Lower lobe of right lung (tissue), 2 donors: Measurements from ENCODE around the gene ITGAE. TPM values are rescaled to one million over a fixed set of nuclear protein-coding genes. Genes with fewer than 3 reads are reported as not detected.
A peak's percentile ranks its signal among the peaks of the same experiment; 100 is the strongest.

ENCODE experiments used
- ATAC-seq, 2 donors: fragments of 200-7000 bp; cut with Tn5 transposase; one replicate each; pipeline ENCODE4 v1.9.1; 2020 to 2022; ENCODE audit warnings: mild to moderate bottlenecking in 2 of 2, moderate library complexity in 2 of 2
- DNase-seq: peaks from one replicate; pipeline ENCODE4 v3.0.0-alpha.2; 2020
- H3K27ac ChIP-seq: fragments of 200-600 bp; one replicate; pipeline ENCODE4 v1.8.0; 2022
- H3K27me3 ChIP-seq: fragments of 200-600 bp; one replicate; pipeline ENCODE4 v1.8.0; 2022; ENCODE audit warnings: low read depth
- H3K36me3 ChIP-seq: fragments of 200-600 bp; one replicate; pipeline ENCODE4 v1.8.0; 2022; ENCODE audit warnings: mild to moderate bottlenecking
- H3K4me1 ChIP-seq: fragments of 200-600 bp; one replicate; pipeline ENCODE4 v1.8.0; 2022
- H3K4me3 ChIP-seq: fragments of 200-600 bp; one replicate; pipeline ENCODE4 v1.8.0; 2022; ENCODE audit warnings: mild to moderate bottlenecking
- H3K9me3 ChIP-seq: fragments of 200-600 bp; one replicate; pipeline ENCODE4 v1.8.0; 2022
- CTCF ChIP-seq: fragments of 200-600 bp; IDR thresholded peaks from one replicate; pipeline ENCODE4 v1.8.0; 2022; ENCODE audit warnings: antibody characterized with exemption, mild to moderate bottlenecking
- intact Hi-C: fragments of 100-400 bp; cut with DNase I; formaldehyde crosslinking; loops from one replicate; pipeline ENCODE4 v1.11.0; 2022
- total RNA-seq: library from RNA; stranded (reverse); fragmentation: NEBNext Ultra II Directional; extraction: Animal tissue kit (Norgen Biotek cat#: 25700); gene quantifications from one replicate; pipeline ENCODE4 v1.2.1, GENCODE V29; 2021
- donor health status: DM: no; HTN: yes; CAD: no; lungs with severe emphysema.

ITGAE gene
- total RNA-seq, 1 donor from 2014 or later, result 35.4 TPM

GRCh38 chr17:3688027-3688553 is 112.9 kb downstream of the ITGAE start:
- no peak for DNase-seq

GRCh38 chr17:3685174-3685573 is 115.8 kb downstream of the ITGAE start:
- no peak overlapping the region for H3K4me3 ChIP-seq
- H3K36me3 ChIP-seq, result no peaks in the 10 kb centered on the region
- ATAC-seq (no peak), DNase-seq (no peak)
- no peak overlapping the region for H3K27ac ChIP-seq
- no peaks in the 10 kb centered on the region for H3K9me3 ChIP-seq
- no peaks in the 10 kb centered on the region for H3K4me1 ChIP-seq
- intact Hi-C loops, result no loop called here
- peaks cover 41% of the 10 kb centered on the region for H3K27me3 ChIP-seq
- TF ChIP-seq CTCF, result no peak

More at GRCh38 chr17:3688027-3688553, 112.9 kb downstream of the ITGAE start:
- no peaks in the 10 kb centered on the region for H3K36me3 ChIP-seq
- intact Hi-C loops, result no loop called here
- no peak overlapping the region for H3K27ac ChIP-seq
- no peaks in the 10 kb centered on the region for H3K4me1 ChIP-seq
- H3K27me3 ChIP-seq, result peaks cover 47% of the 10 kb centered on the region
- no peak overlapping the region for H3K4me3 ChIP-seq
- no peak for TF ChIP-seq CTCF
- no peak for ATAC-seq
- H3K9me3 ChIP-seq, result no peaks in the 10 kb centered on the region

DNA sequence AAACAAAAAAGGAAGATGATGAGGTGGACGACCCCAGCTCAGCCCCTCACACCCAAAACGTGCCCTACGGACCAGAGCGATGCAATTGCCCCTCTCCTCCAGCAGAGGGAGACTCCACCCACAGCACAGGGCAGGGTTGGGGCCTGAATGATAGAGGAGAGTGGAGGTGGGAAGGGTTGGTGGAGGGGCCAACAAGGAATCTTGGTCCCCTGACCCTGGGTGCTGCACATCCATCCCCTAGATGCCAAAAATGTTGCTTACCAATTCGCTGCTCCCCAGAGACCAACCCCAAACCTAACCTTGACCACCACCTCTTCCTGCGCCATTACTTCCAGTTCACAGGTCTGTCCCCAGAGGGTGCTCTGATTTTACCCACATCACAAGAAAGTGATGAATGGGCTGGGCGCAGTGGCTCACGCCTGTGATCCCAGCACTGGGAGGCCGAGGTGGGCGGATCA is 117.9 kb downstream of the ITGAE start:
- peak; percentile 95 for TF ChIP-seq CTCF
- DNase-seq (no peak), ATAC-seq (peak; percentile 85 to 87)
- Histone ChIP-seq H3K9me3 (no peaks in the 10 kb centered on the region), H3K27ac (no peak overlapping the region), H3K4me3 (no peak overlapping the region), H3K4me1 (no peaks in the 10 kb centered on the region), H3K36me3 (no peaks in the 10 kb centered on the region), H3K27me3 (peaks cover 41% of the 10 kb centered on the region)
- intact Hi-C loops, result no loop called here

GRCh38 chr17:3682033-3682432 is 119.0 kb downstream of the ITGAE start:
- no peaks in the 10 kb centered on the region for H3K9me3 ChIP-seq
- no peak for DNase-seq
- H3K4me1 ChIP-seq, result no peaks in the 10 kb centered on the region
- intact Hi-C loops, result no loop called here
- H3K4me3 ChIP-seq, result no peak overlapping the region
- H3K27ac ChIP-seq, result no peak overlapping the region
- peaks cover 42% of the 10 kb centered on the region for H3K27me3 ChIP-seq
- H3K36me3 ChIP-seq, result no peaks in the 10 kb centered on the region
- TF ChIP-seq CTCF, result no peak
- peak in 1 of 2 donors; percentile 5 for ATAC-seq

DNA sequence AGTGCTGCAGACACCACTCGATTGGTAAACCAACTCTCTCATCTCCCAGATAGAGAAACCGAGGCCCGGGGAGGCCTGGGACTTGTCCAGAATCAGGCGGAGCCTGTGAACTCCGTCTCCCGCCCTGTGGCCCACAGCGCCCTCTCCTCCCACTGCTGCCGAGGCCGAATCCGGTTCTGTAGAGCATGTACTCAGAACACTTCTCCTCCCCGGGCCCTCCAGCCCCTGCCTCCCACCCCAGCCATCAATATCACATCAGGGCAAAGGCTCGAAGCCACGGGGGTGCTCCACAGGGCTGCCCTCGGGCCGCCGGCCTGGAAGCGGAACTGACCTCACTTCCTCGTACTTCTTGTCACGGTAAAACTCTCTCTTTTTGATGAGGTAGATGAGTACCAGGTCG is 119.4 kb downstream of the ITGAE start:
- Histone ChIP-seq H3K27me3 (peaks cover 42% of the 10 kb centered on the region), H3K4me1 (no peaks in the 10 kb centered on the region), H3K36me3 (no peaks in the 10 kb centered on the region), H3K9me3 (no peaks in the 10 kb centered on the region), H3K4me3 (no peak overlapping the region), H3K27ac (no peak overlapping the region)
- ATAC-seq (no peak), DNase-seq (no peak)
- intact Hi-C loops, result no loop called here
- TF ChIP-seq CTCF, result no peak

DNA sequence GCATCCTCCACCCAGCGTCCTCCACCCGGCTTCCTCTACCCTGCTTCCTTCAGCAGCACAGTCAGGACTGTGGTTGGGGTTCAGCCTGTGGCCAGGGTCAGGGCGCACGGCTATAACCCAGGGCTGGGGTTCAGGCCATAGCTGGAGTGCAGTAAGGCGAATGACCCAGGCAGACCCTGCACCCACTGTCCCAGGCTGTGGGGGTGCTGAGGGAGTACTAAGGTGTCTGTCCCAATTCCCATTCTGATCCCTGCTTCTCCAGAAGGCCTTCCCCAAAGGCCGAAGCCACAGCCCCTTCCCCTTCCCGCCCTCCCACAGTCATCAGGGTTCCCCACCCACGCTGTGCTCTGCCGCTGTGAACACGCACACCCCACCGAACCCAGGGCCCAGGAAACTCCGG is 119.9 kb downstream of the ITGAE start:
- H3K27ac ChIP-seq, result no peak overlapping the region
- no peaks in the 10 kb centered on the region for H3K36me3 ChIP-seq
- H3K4me1 ChIP-seq, result no peaks in the 10 kb centered on the region
- no peak for TF ChIP-seq CTCF
- no peaks in the 10 kb centered on the region for H3K9me3 ChIP-seq
- no peak overlapping the region for H3K4me3 ChIP-seq
- intact Hi-C loops, result no loop called here
- no peak for ATAC-seq
- H3K27me3 ChIP-seq, result peaks cover 42% of the 10 kb centered on the region
- DNase-seq, result no peak
